ENCODE measurements around the gene SNTG2.

SNTG2 gene

DNA sequence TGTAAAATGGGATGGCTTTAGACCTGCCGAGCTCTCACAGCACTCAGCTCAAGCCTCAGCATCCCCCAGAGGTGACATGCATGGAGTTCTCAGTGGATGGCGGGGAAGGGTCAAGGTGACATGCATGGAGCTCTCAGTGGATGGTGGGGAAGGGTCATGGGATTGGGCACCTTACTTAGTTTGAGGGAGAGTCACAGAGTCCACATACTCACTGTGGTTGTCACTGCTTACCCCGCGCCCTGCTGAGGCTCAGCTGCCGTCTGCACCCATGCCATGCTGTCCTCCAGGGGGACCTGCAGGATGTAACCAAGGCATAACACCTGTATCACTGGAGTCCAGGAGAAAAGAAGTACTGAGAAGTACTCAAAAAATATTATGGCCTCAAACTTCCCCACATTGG lies 350.4 kb downstream of the SNTG2 start:
- Histone ChIP-seq H3K4me3 (ENCODE audit: severe bottlenecking) (no peak overlapping the region), H3K27me3 (ENCODE audit: insufficient read depth, poor library complexity, severe bottlenecking) (peaks cover 3% of the 10 kb centered on the region), H3K9me3 (ENCODE audit: severe bottlenecking) (no peaks in the 10 kb centered on the region), H3K4me1 (ENCODE audit: insufficient read depth, poor library complexity, severe bottlenecking) (no peaks in the 10 kb centered on the region), H3K36me3 (ENCODE audit: low read depth) (no peaks in the 10 kb centered on the region), H3K27ac (ENCODE audit: poor library complexity, severe bottlenecking) (no peak overlapping the region)
- no peak for DNase-seq (ENCODE audit: low spot score)
- TF ChIP-seq CTCF (IDR thresholded peaks at IDR 0.05; ENCODE audit: poor library complexity, severe bottlenecking), result no peak
- ATAC-seq (ENCODE audit: low read depth), result no peak

- H3K4me1 ChIP-seq (ENCODE audit: insufficient read depth, poor library complexity, severe bottlenecking), result no peaks in the 10 kb centered on the region
- no peaks in the 10 kb centered on the region for H3K36me3 ChIP-seq (ENCODE audit: low read depth)
- no peak for TF ChIP-seq CTCF (IDR thresholded peaks at IDR 0.05; ENCODE audit: poor library complexity, severe bottlenecking)
- H3K27me3 ChIP-seq (ENCODE audit: insufficient read depth, poor library complexity, severe bottlenecking), result peaks cover 3% of the 10 kb centered on the region
- no peak overlapping the region for H3K27ac ChIP-seq (ENCODE audit: poor library complexity, severe bottlenecking)
- ATAC-seq (ENCODE audit: low read depth), result no peak
- no peaks in the 10 kb centered on the region for H3K9me3 ChIP-seq (ENCODE audit: severe bottlenecking)
- no peak for DNase-seq (ENCODE audit: low spot score)
- H3K4me3 ChIP-seq (ENCODE audit: severe bottlenecking), result no peak overlapping the region
These were observed 354.8 kb downstream of the SNTG2 start for GRCh38 chr2:1305342-1306013.

DNA sequence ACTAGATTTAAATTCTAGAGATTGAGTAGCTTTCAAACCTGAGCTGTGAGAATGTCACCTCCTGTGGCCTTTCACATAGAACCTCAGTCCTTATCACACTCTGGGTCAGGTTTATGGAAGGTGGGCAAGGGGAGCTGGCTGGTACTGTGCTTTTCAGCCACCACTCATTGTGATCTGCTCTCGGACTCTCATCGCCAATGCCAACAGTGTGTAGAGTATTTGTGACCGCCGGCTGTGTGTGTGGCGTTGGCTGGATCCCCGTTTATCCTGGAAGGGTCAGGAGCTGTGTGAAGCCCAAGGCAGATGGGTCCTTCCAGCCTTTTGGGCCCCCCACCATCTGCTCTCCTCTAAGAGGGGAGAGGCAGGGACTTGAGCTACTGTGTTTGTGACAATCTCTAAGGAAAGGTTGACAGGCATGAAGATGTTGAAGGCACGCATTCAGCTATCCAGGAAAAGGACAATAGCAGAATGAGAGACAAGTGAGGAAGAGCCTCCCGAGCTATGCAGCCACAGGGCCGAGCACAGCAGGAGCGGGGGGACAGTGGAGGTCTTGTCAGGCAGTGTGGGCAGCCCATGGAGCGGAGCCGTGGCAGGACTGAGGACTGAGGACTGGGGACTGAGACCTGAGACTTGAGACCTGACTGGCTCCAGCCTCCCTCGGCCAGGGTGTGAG lies 355.5 kb downstream of the SNTG2 start:
- Histone ChIP-seq H3K4me3 (ENCODE audit: severe bottlenecking) (no peak overlapping the region), H3K9me3 (ENCODE audit: severe bottlenecking) (no peaks in the 10 kb centered on the region), H3K27me3 (ENCODE audit: insufficient read depth, poor library complexity, severe bottlenecking) (peaks cover 3% of the 10 kb centered on the region), H3K4me1 (ENCODE audit: insufficient read depth, poor library complexity, severe bottlenecking) (no peaks in the 10 kb centered on the region), H3K27ac (ENCODE audit: poor library complexity, severe bottlenecking) (no peak overlapping the region), H3K36me3 (ENCODE audit: low read depth) (no peaks in the 10 kb centered on the region)
- ATAC-seq (ENCODE audit: low read depth), result no peak
- TF ChIP-seq CTCF (IDR thresholded peaks at IDR 0.05; ENCODE audit: poor library complexity, severe bottlenecking), result no peak
- no peak for DNase-seq (ENCODE audit: low spot score)

- Histone ChIP-seq H3K9me3 (ENCODE audit: severe bottlenecking) (no peaks in the 10 kb centered on the region), H3K27me3 (ENCODE audit: insufficient read depth, poor library complexity, severe bottlenecking) (peaks cover 3% of the 10 kb centered on the region), H3K36me3 (ENCODE audit: low read depth) (no peaks in the 10 kb centered on the region), H3K4me1 (ENCODE audit: insufficient read depth, poor library complexity, severe bottlenecking) (no peaks in the 10 kb centered on the region), H3K27ac (ENCODE audit: poor library complexity, severe bottlenecking) (no peak overlapping the region), H3K4me3 (ENCODE audit: severe bottlenecking) (no peak overlapping the region)
- DNase-seq (ENCODE audit: low spot score), result no peak
- no peak for ATAC-seq (ENCODE audit: low read depth)
- no peak for TF ChIP-seq CTCF (IDR thresholded peaks at IDR 0.05; ENCODE audit: poor library complexity, severe bottlenecking)
These were observed 356.3 kb downstream of the SNTG2 start for GRCh38 chr2:1306687-1307516.
